Panc1 (cell line): Measurements from ENCODE around the gene THRB.

Experiments
- CTCF ChIP-seq: fragments of 450-650 bp; IDR thresholded peaks from 2 replicates; pipeline ENCODE4 v1.5.1; 2017; ENCODE audit warnings: mild to moderate bottlenecking
- POLR2AphosphoS5 ChIP-seq: IDR thresholded peaks from 2 replicates; pipeline ENCODE4 v1.6.1; 2012; ENCODE audit warnings: mild to moderate bottlenecking, low read depth, low read length, moderate library complexity

DNA sequence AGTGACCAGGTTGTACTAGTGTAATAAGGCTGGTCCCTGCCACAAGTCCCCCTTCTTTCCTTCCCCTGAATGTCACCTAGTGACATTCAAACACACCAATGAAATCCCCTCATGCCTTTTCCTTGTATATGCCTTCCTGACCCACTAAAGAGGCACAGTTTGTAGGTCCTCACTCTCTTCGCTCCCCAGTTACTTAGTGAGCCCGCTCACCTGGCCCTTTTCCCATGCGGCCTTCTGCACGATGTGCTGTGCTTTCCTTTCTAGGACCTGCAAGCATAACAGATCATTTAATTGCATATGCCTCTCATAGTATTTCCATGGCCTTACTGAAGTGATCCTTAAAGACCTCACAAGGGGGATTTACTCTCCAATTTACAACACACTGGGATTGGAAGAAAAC lies 146.3 kb downstream of the THRB start:
- no peak for TF ChIP-seq CTCF
- TF ChIP-seq POLR2AphosphoS5, result no peak
